ENCODE measurements around the gene CD209. TPM values are rescaled to one million over a fixed set of nuclear protein-coding genes. Genes with fewer than 3 reads are reported as not detected.

CD209 gene
- total and polyA plus RNA-seq, 2 of the 8 experiments (the other 6 are each of a cell fraction or from before 2014, with no cell fraction given), result 0.05 to 0.22 TPM

GRCh38 chr19:7718668-7719067 is 28.7 kb downstream of the CD209 start:
- H4K91ac ChIP-seq (replicated peaks; ENCODE audit: insufficient read length, low read length), result no peak overlapping the region

More at GRCh38 chr19:7718668-7719067, 28.7 kb downstream of the CD209 start:
- Histone ChIP-seq H2BK12ac (ENCODE audit: low read depth, low read length) (no peak overlapping the region), H4K20me1 (replicated peaks in 1 of 2; ENCODE audit: control insufficient read depth in 1 of 2, insufficient read depth in 2 of 2, low read length in 2 of 2) (no peaks in the 10 kb centered on the region), H3K27ac (ENCODE audit: low read depth, low read length) (no peak overlapping the region), H3K79me1 (ENCODE audit: low read depth, low read length) (no peaks in the 10 kb centered on the region), H3K4me3 (ENCODE audit: extremely low read depth in 1 of 4, insufficient read depth in 2 of 4, low read depth in 3 of 4, low read length in 4 of 4) (no peak overlapping the region), H3K79me2 (ENCODE audit: control insufficient read depth in 1 of 2, insufficient read depth in 2 of 2, low read length in 2 of 2) (no peaks in the 10 kb centered on the region), H3K23me2 (ENCODE audit: low read depth, low read length) (no peaks in the 10 kb centered on the region), H2BK5ac (ENCODE audit: low read depth, low read length) (no peak overlapping the region), H3K18ac (ENCODE audit: extremely low read depth, low read length) (no peak overlapping the region), H2BK120ac (replicated peaks; ENCODE audit: low read depth, low read length) (no peak overlapping the region), H3K27me3 (replicated peaks in 1 of 4; ENCODE audit: control insufficient read depth in 3 of 4, extremely low read depth in 1 of 4, insufficient read depth in 3 of 4, low read length in 3 of 4) (no peaks in the 10 kb centered on the region), H3K4me1 (replicated peaks in 1 of 4; ENCODE audit: control insufficient read depth in 3 of 4, insufficient read depth in 4 of 4, low read length in 3 of 4) (no peaks in the 10 kb centered on the region), H2BK20ac (ENCODE audit: low read length) (no peak overlapping the region), H3K9ac (replicated peaks in 1 of 4; ENCODE audit: extremely low read depth in 1 of 4, low read depth in 3 of 4, low read length in 3 of 4) (no peak overlapping the region), H3K4me2 (ENCODE audit: insufficient read depth in 1 of 2, low read depth in 2 of 2, low read length in 2 of 2) (no peak overlapping the region), H4K5ac (ENCODE audit: insufficient read length, low read depth, low read length) (no peak overlapping the region), H3K14ac (ENCODE audit: insufficient read length) (no peak overlapping the region), H3K9me3 (ENCODE audit: insufficient read depth in 2 of 2, low read depth in 1 of 2, low read length in 1 of 2) (peaks cover 0 to 2% of the 10 kb centered on the region in 2 experiments; a peak in 1 of 4 replicates), H3K36me3 (ENCODE audit: control insufficient read depth in 2 of 4, insufficient read depth in 4 of 4, low read length in 3 of 4) (no peaks in the 10 kb centered on the region), H2BK15ac (ENCODE audit: low read length) (no peak overlapping the region), H3K4ac (replicated peaks; ENCODE audit: insufficient read length, low read depth, low read length) (no peak overlapping the region), H3K56ac (replicated peaks; ENCODE audit: insufficient read length, low read depth, low read length) (no peak overlapping the region), H2AK5ac (ENCODE audit: low read depth, low read length) (no peak overlapping the region), H4K8ac (ENCODE audit: extremely low read depth, insufficient read depth, low read length) (no peak overlapping the region), H2AFZ (ENCODE audit: low read length) (no peak overlapping the region), H3K23ac (ENCODE audit: insufficient read length) (no peak overlapping the region)
- POLR2A ChIA-PET (ENCODE audit: partially characterized antibody), result interaction anchor here (0.9 kb wide), 1 partner anchor 21 kb away, joined by 3 read pairs; no protein-coding TSS in a partner anchor
- no peak for FAIRE-seq
- TF ChIP-seq YY1 (IDR thresholded peaks at IDR 0.05; ENCODE audit: low read depth, low read length), result no peak
- TF ChIP-seq EZH2 (IDR thresholded peaks at IDR 0.05; ENCODE audit: low read depth, low read length, severe bottlenecking), result no peak
- no peak for TF ChIP-seq KDM5A (IDR thresholded peaks at IDR 0.05; ENCODE audit: low read length)
- TF ChIP-seq MAX (IDR thresholded peaks at IDR 0.05), result no peak
- TF ChIP-seq PHF8 (conservative IDR thresholded peaks at IDR 0.05; ENCODE audit: low read depth, low read length), result no peak
- 85% methylated on average over 8 of the region's 8 CpGs; no CpG with 5 or more reads in 1 of the 2 experiments for WGBS, 2 experiments (ENCODE audit: extremely low coverage in 1 of 2, insufficient coverage in 1 of 2, insufficient read length in 1 of 2, insufficient replicate concordance in 2 of 2, low coverage in 1 of 2, low lambda C conversion rate in 2 of 2, missing lambda C conversion rate in 1 of 2)
- DNase-seq (ENCODE audit: low read depth in 1 of 2, low spot score in 2 of 2), result no peak
- CTCF ChIA-PET (ENCODE audit: partially characterized antibody), result interaction anchor here (0.6 to 0.7 kb wide), 2 partner anchors 30 to 134 kb away, joined by 3 read pairs; no protein-coding TSS in a partner anchor

All from H1 (cell line).